ENCODE results near the gene SYT4. TPM values are rescaled to one million over a fixed set of nuclear protein-coding genes. Genes with fewer than 3 reads are reported as not detected.

Gene SYT4
- total RNA-seq, 1 experiment from 2014 or later, result 3.4 TPM

- Histone ChIP-seq H3K4me2 (ENCODE audit: insufficient read depth, insufficient read length, low read length) (no peak overlapping the region), H2BK120ac (ENCODE audit: low read depth, low read length, poor library complexity, severe bottlenecking) (no peak overlapping the region), H3K14ac (ENCODE audit: insufficient read depth, low read length) (no peak overlapping the region), H4K91ac (ENCODE audit: insufficient read length, low read depth, low read length) (no peak overlapping the region), H2BK15ac (ENCODE audit: low read depth, low read length) (no peak overlapping the region), H3K4me1 (ENCODE audit: insufficient read depth, low read length) (no peaks in the 10 kb centered on the region), H4K5ac (ENCODE audit: insufficient read length, low read depth, low read length) (no peak overlapping the region), H3K9ac (ENCODE audit: extremely low read depth, insufficient read length, low read length) (no peak overlapping the region), H3T11ph (ENCODE audit: low read length) (no peak overlapping the region), H3K56ac (ENCODE audit: insufficient read length, low read depth, low read length) (no peak overlapping the region), H3K18ac (ENCODE audit: insufficient read length, low read depth, low read length) (no peak overlapping the region), H3K4ac (ENCODE audit: low read depth, low read length) (no peak overlapping the region), H3K23me2 (ENCODE audit: insufficient read length, low read depth, low read length, poor library complexity, severe bottlenecking) (peaks cover 3% of the 10 kb centered on the region), H3K27ac (ENCODE audit: insufficient read length, low read depth, low read length) (no peak overlapping the region), H3K79me1 (ENCODE audit: insufficient read depth, low read depth, low read length, poor library complexity, severe bottlenecking) (no peaks in the 10 kb centered on the region), H4K20me1 (ENCODE audit: control insufficient read depth, insufficient read depth, insufficient read length) (no peaks in the 10 kb centered on the region), H2AFZ (ENCODE audit: low read length) (no peak overlapping the region), H2BK5ac (ENCODE audit: insufficient read length, low read length) (no peak overlapping the region), H3K9me3 (ENCODE audit: control insufficient read depth, low read depth, low read length) (no peaks in the 10 kb centered on the region), H3K23ac (ENCODE audit: insufficient read length, low read depth, low read length) (no peak overlapping the region), H2BK12ac (ENCODE audit: insufficient read length, low read depth, low read length) (no peak overlapping the region), H3K27me3 (ENCODE audit: insufficient read depth, low read length) (no peaks in the 10 kb centered on the region), H2BK20ac (ENCODE audit: low read depth, low read length, poor library complexity, severe bottlenecking) (no peak overlapping the region), H4K8ac (replicated peaks; ENCODE audit: insufficient read length, low read depth, low read length) (no peak overlapping the region), H2AK5ac (ENCODE audit: insufficient read length, low read length) (no peak overlapping the region), H3K79me2 (ENCODE audit: insufficient read depth, low read length) (no peaks in the 10 kb centered on the region; the same call in 1 of the 2 replicates)
- DNase-seq, result no peak
- no peak for TF ChIP-seq CTCF (conservative IDR thresholded peaks at IDR 0.05)
- Mint-ChIP-seq H3K4me1 (peaks cover 31 to 39% of the 10 kb centered on the region in 2 experiments), H3K27me3 (ENCODE audit: low read depth) (no peaks in the 10 kb centered on the region), H3K36me3 (ENCODE audit: insufficient read depth in 1 of 3, low read depth in 3 of 3) (no peaks in the 10 kb centered on the region), H3K9me3 (no peaks in the 10 kb centered on the region), H3K27ac (no peak overlapping the region; a peak in 1 of 7 replicates), H3K4me3 (no peak overlapping the region)
- WGBS (ENCODE audit: extremely low coverage, insufficient read length, low lambda C conversion rate), result no CpG with 5 or more reads among the region's 1 CpG
Observed at GRCh38 chr18:43275546-43275945, 1.7 kb downstream of the SYT4 start.
